Gastrocnemius medialis (tissue), 4 donors: ENCODE data around the gene GOSR1. TPM values are rescaled to one million over a fixed set of nuclear protein-coding genes. Genes with fewer than 3 reads are reported as not detected.

Experiments
- ATAC-seq, 2 donors: fragments of 150-250 bp; one replicate each; pipeline ENCODE4 v1.9.1; 2016
- DNase-seq, 2 donors: peaks; one replicate each; pipeline ENCODE4 v3.0.0-alpha.2; 2019
- H3K27ac ChIP-seq, 4 donors: fragments of 200-600 bp; sonication (generic); 1 replicate in 1 of 4; 2 replicates in 3 of 4; pipeline ENCODE4 v1.5.1; 2016 to 2018; ENCODE audit warnings: mild to moderate bottlenecking in 2 of 4, moderate library complexity in 1 of 4
- H3K27me3 ChIP-seq, 3 donors: fragments of 200-600 bp; sonication (generic) in 2 of 3; 1 replicate in 1 of 3; 2 replicates in 2 of 3; pipeline versions ENCODE4 v1.5.1 to v1.6.0; 2016 to 2019; ENCODE audit warnings: mild to moderate bottlenecking in 1 of 3, moderate library complexity in 1 of 3
- H3K36me3 ChIP-seq, 2 donors: fragments of 200-600 bp; sonication (generic) in 1 of 2; one replicate each; pipeline ENCODE4 v1.5.1; 2017 to 2018
- H3K4me1 ChIP-seq, 2 donors: fragments of 200-600 bp; sonication (generic) in 1 of 2; one replicate each; pipeline ENCODE4 v1.5.1; 2016 to 2017; ENCODE audit warnings: mild to moderate bottlenecking in 2 of 2
- H3K4me3 ChIP-seq, 4 donors: fragments of 200-600 bp; sonication (generic) in 3 of 4; 1 replicate in 1 of 4; 2 replicates in 3 of 4; pipeline ENCODE4 v1.5.1; 2016 to 2019; ENCODE audit warnings: mild to moderate bottlenecking in 2 of 4
- H3K9me3 ChIP-seq, 3 donors: fragments of 200-600 bp; sonication (generic) in 2 of 3; 1 replicate in 1 of 3; 2 replicates in 2 of 3; pipeline ENCODE4 v1.5.1; 2016 to 2019
- POLR2A ChIP-seq, 2 donors: fragments of 450-650 bp; IDR thresholded peaks; one replicate each; pipeline ENCODE4 v1.6.1; 2017; ENCODE audit warnings: antibody characterized with exemption in 2 of 2, mild to moderate bottlenecking in 2 of 2, moderate library complexity in 2 of 2
- in situ Hi-C, 4 donors: fragments of 200-750 bp; cut with MboI; loops; one replicate each; pipeline versions ENCODE4 v1.15.0 to v1.8.0; 2017; ENCODE audit warnings: low sequenced_read_pairs in 4 of 4
- intact Hi-C: fragments of 100-400 bp; cut with DNase I; formaldehyde crosslinking; loops from one replicate; pipeline ENCODE4 v1.15.1; 2023; ENCODE audit warnings: low total_unique reads
- total RNA-seq, 4 donors: library from RNA; depleted of rRNA; stranded (reverse); fragments of >200 nt; gene quantifications; one replicate each; pipeline versions ENCODE4 v1.1.0 to v1.2.3, GENCODE V29; 2016
- TF ChIP-seq, protein P1 (sequence below), 5 experiments: fragments of 450-650 bp in 3 of 5; fragments of 200-600 bp in 2 of 5; sonication (generic) in 2 of 5; IDR thresholded peaks in 4 of 5; conservative IDR thresholded peaks in 1 of 5; 1 replicate in 4 of 5; 2 replicates in 1 of 5; pipeline ENCODE4 v1.5.1; 2016 to 2019; ENCODE audit warnings: antibody characterized with exemption in 5 of 5, mild to moderate bottlenecking in 3 of 5, moderate library complexity in 3 of 5

GOSR1 gene
- total RNA-seq, 4 donors from 2014 or later, result 22.7 to 29.1 (median 25.8) TPM

- ATAC-seq, result no peak
- Histone ChIP-seq H3K36me3 (peaks cover 0 to 10% of the 10 kb centered on the region in 2 donors), H3K4me1 (peaks cover 17% of the 10 kb centered on the region in 2 donors), H3K4me3 (no peak overlapping the region), H3K27me3 (no peaks in the 10 kb centered on the region), H3K9me3 (no peaks in the 10 kb centered on the region), H3K27ac (no peak overlapping the region)
- DNase-seq, result no peak
- intact Hi-C loops, result loop anchor here (5.0 to 10.0 kb wide), 3 partner anchors 130 to 1667 kb away; partner anchors contain the start of genes ATAD5 and RHOT1
- in situ Hi-C loops, result no loop called here
- TF ChIP-seq, protein P1, sequence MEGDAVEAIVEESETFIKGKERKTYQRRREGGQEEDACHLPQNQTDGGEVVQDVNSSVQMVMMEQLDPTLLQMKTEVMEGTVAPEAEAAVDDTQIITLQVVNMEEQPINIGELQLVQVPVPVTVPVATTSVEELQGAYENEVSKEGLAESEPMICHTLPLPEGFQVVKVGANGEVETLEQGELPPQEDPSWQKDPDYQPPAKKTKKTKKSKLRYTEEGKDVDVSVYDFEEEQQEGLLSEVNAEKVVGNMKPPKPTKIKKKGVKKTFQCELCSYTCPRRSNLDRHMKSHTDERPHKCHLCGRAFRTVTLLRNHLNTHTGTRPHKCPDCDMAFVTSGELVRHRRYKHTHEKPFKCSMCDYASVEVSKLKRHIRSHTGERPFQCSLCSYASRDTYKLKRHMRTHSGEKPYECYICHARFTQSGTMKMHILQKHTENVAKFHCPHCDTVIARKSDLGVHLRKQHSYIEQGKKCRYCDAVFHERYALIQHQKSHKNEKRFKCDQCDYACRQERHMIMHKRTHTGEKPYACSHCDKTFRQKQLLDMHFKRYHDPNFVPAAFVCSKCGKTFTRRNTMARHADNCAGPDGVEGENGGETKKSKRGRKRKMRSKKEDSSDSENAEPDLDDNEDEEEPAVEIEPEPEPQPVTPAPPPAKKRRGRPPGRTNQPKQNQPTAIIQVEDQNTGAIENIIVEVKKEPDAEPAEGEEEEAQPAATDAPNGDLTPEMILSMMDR (IDR thresholded peaks at IDR 0.05 in 4 of 5, conservative IDR thresholded peaks at IDR 0.05 in 1 of 5), result no peak
- TF ChIP-seq POLR2A (IDR thresholded peaks at IDR 0.05), result no peak
Observed at GRCh38 chr17:30475206-30475605, 2.0 kb upstream of the GOSR1 start.

GRCh38 chr17:30476726-30477082 lies 504 bp upstream of the GOSR1 start:
- DNase-seq, result no peak
- in situ Hi-C loops, result no loop called here
- intact Hi-C loops, result loop anchor here (2.0 to 10.0 kb wide), 4 partner anchors 98 to 1666 kb away; partner anchors contain the start of genes ATAD5, CPD and RHOT1
- peak overlapping the region; percentile 89 to 97 (median 94) for H3K27ac ChIP-seq
- H3K36me3 ChIP-seq, result peaks cover 0 to 22% of the 10 kb centered on the region in 2 donors
- peaks cover 17% of the 10 kb centered on the region in 2 donors for H3K4me1 ChIP-seq
- no peak for TF ChIP-seq POLR2A (IDR thresholded peaks at IDR 0.05)
- TF ChIP-seq, protein P1 (IDR thresholded peaks at IDR 0.05 in 4 of 5, conservative IDR thresholded peaks at IDR 0.05 in 1 of 5), result no peak
- ATAC-seq, result peak; percentile 16 to 57
- no peaks in the 10 kb centered on the region for H3K9me3 ChIP-seq
- peak overlapping the region; percentile 74 to 99 (median 88) for H3K4me3 ChIP-seq
- no peaks in the 10 kb centered on the region for H3K27me3 ChIP-seq

DNA sequence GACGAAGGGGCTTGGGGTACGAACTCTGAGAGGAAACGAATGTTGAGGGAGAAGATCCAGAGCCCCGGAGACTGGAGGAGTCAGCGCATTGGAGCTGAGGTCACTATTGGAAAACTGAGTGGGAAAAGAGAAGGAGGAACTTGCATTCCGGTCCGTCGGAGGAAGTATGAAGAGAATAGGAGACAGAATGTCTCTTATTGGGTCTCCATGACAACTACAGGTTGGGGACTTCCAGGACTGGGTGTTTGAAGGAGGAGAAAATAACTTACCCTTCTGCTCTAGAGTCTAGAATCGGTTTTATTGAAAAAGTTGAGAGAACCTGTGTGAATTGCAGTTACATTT lies 537 bp downstream of the GOSR1 start:
- DNase-seq (no peak), ATAC-seq (peak in 1 of 2 donors; percentile 13)
- Histone ChIP-seq H3K4me3 (peak overlapping the region; percentile 74 to 99 (median 88)), H3K27me3 (no peaks in the 10 kb centered on the region), H3K9me3 (no peaks in the 10 kb centered on the region), H3K27ac (peak overlapping the region; percentile 89 to 97 (median 94)), H3K4me1 (peaks cover 23 to 24% of the 10 kb centered on the region in 2 donors), H3K36me3 (peaks cover 2 to 32% of the 10 kb centered on the region in 2 donors)
- intact Hi-C loops, result loop anchor here (2.0 to 10.0 kb wide), 4 partner anchors 99 to 1665 kb away; partner anchors contain the start of genes ATAD5, CPD and RHOT1
- in situ Hi-C loops, result no loop called here
- TF ChIP-seq POLR2A (IDR thresholded peaks at IDR 0.05), result no peak
- TF ChIP-seq, protein P1 (IDR thresholded peaks at IDR 0.05 in 4 of 5, conservative IDR thresholded peaks at IDR 0.05 in 1 of 5), result no peak

DNA sequence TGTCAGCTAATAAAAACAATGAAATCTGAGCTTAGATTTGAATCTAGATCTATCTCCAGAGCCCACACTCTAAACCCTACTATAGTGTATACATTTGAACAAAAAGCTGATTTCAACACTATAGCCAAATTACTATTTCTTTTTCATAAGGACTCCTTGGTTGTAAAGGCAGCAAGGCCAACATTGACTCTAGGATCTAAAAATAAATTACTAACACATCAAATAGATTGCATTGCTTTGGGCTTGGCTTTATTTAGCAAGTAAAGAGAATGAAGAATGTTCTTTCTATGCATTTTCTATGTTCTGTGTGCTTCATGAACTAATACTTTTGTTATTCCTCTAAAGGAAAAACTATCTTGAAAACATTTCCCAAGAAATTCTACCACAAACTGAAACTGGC lies 5.3 kb downstream of the GOSR1 start:
- TF ChIP-seq, protein P1 (IDR thresholded peaks at IDR 0.05 in 4 of 5, conservative IDR thresholded peaks at IDR 0.05 in 1 of 5), result no peak
- TF ChIP-seq POLR2A (IDR thresholded peaks at IDR 0.05), result no peak
- intact Hi-C loops, result no loop called here
- in situ Hi-C loops, result no loop called here
- Histone ChIP-seq H3K4me3 (no peak overlapping the region), H3K27me3 (no peaks in the 10 kb centered on the region), H3K9me3 (no peaks in the 10 kb centered on the region), H3K36me3 (peaks cover 4 to 80% of the 10 kb centered on the region in 2 donors), H3K27ac (no peak overlapping the region), H3K4me1 (peaks cover 17 to 19% of the 10 kb centered on the region in 2 donors)
- DNase-seq (no peak), ATAC-seq (no peak)

- intact Hi-C loops, result no loop called here
- Histone ChIP-seq H3K36me3 (peaks cover 4 to 86% of the 10 kb centered on the region in 2 donors), H3K27ac (no peak overlapping the region)
Observed at GRCh38 chr17:30483159-30483558, 6.0 kb downstream of the GOSR1 start.

More at GRCh38 chr17:30483159-30483558, 6.0 kb downstream of the GOSR1 start:
- in situ Hi-C loops, result no loop called here
- H3K9me3 ChIP-seq, result no peaks in the 10 kb centered on the region
- peaks cover 15% of the 10 kb centered on the region in 2 donors for H3K4me1 ChIP-seq
- no peaks in the 10 kb centered on the region for H3K27me3 ChIP-seq
- H3K4me3 ChIP-seq, result no peak overlapping the region
- DNase-seq (no peak), ATAC-seq (no peak)
- no peak for TF ChIP-seq POLR2A (IDR thresholded peaks at IDR 0.05)
- TF ChIP-seq, protein P1 (IDR thresholded peaks at IDR 0.05 in 4 of 5, conservative IDR thresholded peaks at IDR 0.05 in 1 of 5), result no peak
